Uterus (tissue), 4 donors: Measurements from ENCODE around the gene PDPN. TPM values are rescaled to one million over a fixed set of nuclear protein-coding genes. Genes with fewer than 3 reads are reported as not detected.

Experiments
- DNase-seq, 2 donors: peaks; one replicate each; pipeline ENCODE4 v3.0.0-alpha.2; 2019 to 2020
- H3K27ac ChIP-seq, 2 donors: fragments of 200-600 bp; sonication (generic); 1 replicate in 1 of 2; 2 replicates in 1 of 2; pipeline ENCODE4 v1.5.1; 2016 to 2018
- H3K27me3 ChIP-seq, 2 donors: fragments of 200-600 bp; sonication (generic); one replicate each; pipeline ENCODE4 v1.5.1; 2018 to 2019; ENCODE audit warnings: control low read depth in 1 of 2
- H3K36me3 ChIP-seq, 2 donors: fragments of 200-600 bp; sonication (generic); one replicate each; pipeline ENCODE4 v1.5.1; 2019; ENCODE audit warnings: control low read depth in 1 of 2
- H3K4me1 ChIP-seq, 2 donors: fragments of 200-600 bp; sonication (generic); one replicate each; pipeline ENCODE4 v1.5.1; 2018 to 2019; ENCODE audit warnings: control low read depth in 1 of 2
- H3K4me3 ChIP-seq, 2 donors: fragments of 200-600 bp; sonication (generic); 1 replicate in 1 of 2; 2 replicates in 1 of 2; pipeline ENCODE4 v1.5.1; 2018 to 2019; ENCODE audit warnings: mild to moderate bottlenecking in 1 of 2
- H3K9me3 ChIP-seq, 2 donors: fragments of 200-600 bp; sonication (generic); one replicate each; pipeline ENCODE4 v1.5.1; 2019; ENCODE audit warnings: control low read depth in 1 of 2
- CTCF ChIP-seq, 4 experiments: fragments of 200-600 bp in 2 of 4; fragments of 450-650 bp in 2 of 4; sonication (generic) in 2 of 4; IDR thresholded peaks; one replicate each; pipeline ENCODE4 v1.5.1; 2016 to 2019; ENCODE audit warnings: antibody characterized with exemption in 4 of 4, mild to moderate bottlenecking in 2 of 4, moderate library complexity in 1 of 4
- POLR2A ChIP-seq, 2 donors: fragments of 450-650 bp; IDR thresholded peaks; one replicate each; pipeline ENCODE4 v1.6.1; 2016; ENCODE audit warnings: antibody characterized with exemption in 2 of 2, mild to moderate bottlenecking in 1 of 2, moderate library complexity in 1 of 2
- intact Hi-C: fragments of 100-400 bp; cut with DNase I; formaldehyde crosslinking; loops from one replicate; pipeline ENCODE4 v1.15.1; 2023; ENCODE audit warnings: low total_unique reads
- total RNA-seq, 4 donors: library from RNA; depleted of rRNA in 3 of 4; stranded (reverse); fragments of >200 nt in 3 of 4; gene quantifications; one replicate each; pipeline versions ENCODE4 v1.1.0 to v1.2.4, GENCODE V29; 2014 to 2023
- donor health status: DM: yes; HTN: yes; CAD: no.

PDPN gene
- total RNA-seq, 4 donors from 2014 or later: 17.7 to 50.0 (median 30.7) TPM

- Histone ChIP-seq H3K9me3 (no peaks in the 10 kb centered on the region), H3K36me3 (no peaks in the 10 kb centered on the region), H3K4me1 (no peaks in the 10 kb centered on the region), H3K27me3 (no peaks in the 10 kb centered on the region), H3K27ac (no peak overlapping the region), H3K4me3 (no peak overlapping the region)
- DNase-seq: no peak
- no peak for TF ChIP-seq POLR2A (IDR thresholded peaks at IDR 0.05)
- TF ChIP-seq CTCF (IDR thresholded peaks at IDR 0.05): no peak
- intact Hi-C loops: no loop called here
These were observed 34.6 kb upstream of the PDPN start for GRCh38 chr1:13549021-13549420.

GRCh38 chr1:13549521-13549920 lies 34.1 kb upstream of the PDPN start:
- H3K27me3 ChIP-seq: no peaks in the 10 kb centered on the region
- no peaks in the 10 kb centered on the region for H3K9me3 ChIP-seq
- no peak for DNase-seq
- H3K27ac ChIP-seq: no peak overlapping the region
- no peaks in the 10 kb centered on the region for H3K4me1 ChIP-seq
- H3K36me3 ChIP-seq: no peaks in the 10 kb centered on the region
- no peak overlapping the region for H3K4me3 ChIP-seq
- TF ChIP-seq CTCF (IDR thresholded peaks at IDR 0.05) (no peak), POLR2A (IDR thresholded peaks at IDR 0.05) (no peak)
- intact Hi-C loops: no loop called here

- intact Hi-C loops: no loop called here
- DNase-seq: no peak
- no peaks in the 10 kb centered on the region for H3K9me3 ChIP-seq
- TF ChIP-seq POLR2A (IDR thresholded peaks at IDR 0.05) (no peak), CTCF (IDR thresholded peaks at IDR 0.05) (no peak)
- H3K4me1 ChIP-seq: no peaks in the 10 kb centered on the region
- H3K36me3 ChIP-seq: no peaks in the 10 kb centered on the region
- no peak overlapping the region for H3K4me3 ChIP-seq
- H3K27ac ChIP-seq: no peak overlapping the region
- H3K27me3 ChIP-seq: no peaks in the 10 kb centered on the region
These were observed 33.0 kb upstream of the PDPN start for GRCh38 chr1:13550663-13551062.

- no peaks in the 10 kb centered on the region for H3K36me3 ChIP-seq
- no peaks in the 10 kb centered on the region for H3K4me1 ChIP-seq
- H3K4me3 ChIP-seq: no peak overlapping the region
- no peak for DNase-seq
- H3K27ac ChIP-seq: no peak overlapping the region
- H3K9me3 ChIP-seq: no peaks in the 10 kb centered on the region
- intact Hi-C loops: no loop called here
- no peak for TF ChIP-seq POLR2A (IDR thresholded peaks at IDR 0.05)
- TF ChIP-seq CTCF (IDR thresholded peaks at IDR 0.05): no peak
- no peaks in the 10 kb centered on the region for H3K27me3 ChIP-seq
These were observed 28.8 kb upstream of the PDPN start for GRCh38 chr1:13554798-13555197.

GRCh38 chr1:13556224-13556764 lies 27.3 kb upstream of the PDPN start:
- DNase-seq: no peak
- intact Hi-C loops: no loop called here
- no peak overlapping the region for H3K4me3 ChIP-seq
- no peaks in the 10 kb centered on the region for H3K4me1 ChIP-seq
- no peak overlapping the region for H3K27ac ChIP-seq
- H3K9me3 ChIP-seq: no peaks in the 10 kb centered on the region
- TF ChIP-seq POLR2A (IDR thresholded peaks at IDR 0.05) (no peak), CTCF (IDR thresholded peaks at IDR 0.05) (no peak)
- H3K27me3 ChIP-seq: no peaks in the 10 kb centered on the region
- H3K36me3 ChIP-seq: no peaks in the 10 kb centered on the region
